ENCODE data around the gene MBD5. TPM values are rescaled to one million over a fixed set of nuclear protein-coding genes. Genes with fewer than 3 reads are reported as not detected.

The MBD5 gene
- total RNA-seq, 2 experiments from 2014 or later: 13.8 to 46.3 TPM

- no peak overlapping the region for H3K27ac ChIP-seq (ENCODE audit: low read depth, low read length, poor library complexity, severe bottlenecking)
- no peaks in the 10 kb centered on the region for H3K79me2 ChIP-seq (ENCODE audit: insufficient read depth, low read depth, low read length)
- H4K20me1 ChIP-seq (ENCODE audit: insufficient read depth, low read length): no peaks in the 10 kb centered on the region
- H3K4me1 ChIP-seq (ENCODE audit: insufficient read depth, low read length, poor library complexity, severe bottlenecking): no peaks in the 10 kb centered on the region
- intact Hi-C loops (cut with micrococcal nuclease; ENCODE audit: unreplicated experiment): no loop called here
- no TSS peak for BruUV-seq (replicated peaks)
- ChIA-PET CTCF (ENCODE audit: unreplicated experiment) (no interaction called here), POLR2A (no interaction called here)
- H3K9me3 ChIP-seq (ENCODE audit: low read length): peaks cover 25% of the 10 kb centered on the region
- no peak overlapping the region for H3K4me2 ChIP-seq (ENCODE audit: low read length)
- TF ChIP-seq EZH2phosphoT487 (IDR thresholded peaks at IDR 0.05; ENCODE audit: borderline replicate concordance, low read depth, low read length): no peak
- no peak for TF ChIP-seq CTCF (conservative IDR thresholded peaks at IDR 0.05; ENCODE audit: low read length)
- H2AFZ ChIP-seq (ENCODE audit: low read length): no peak overlapping the region
- H3K36me3 ChIP-seq (ENCODE audit: insufficient read depth, low read length): no peaks in the 10 kb centered on the region
- no peaks in the 10 kb centered on the region for H3K9me2 ChIP-seq (ENCODE audit: insufficient read depth, low read length)
- no peak for DNase-seq (ENCODE audit: low spot score)
- H3K4me3 ChIP-seq (ENCODE audit: low read depth, low read length, poor library complexity, severe bottlenecking): no peak overlapping the region
Measured at GRCh38 chr2:148258124-148258523, 237.2 kb downstream of the MBD5 start.

- H3K4me3 ChIP-seq (ENCODE audit: low read depth, low read length, poor library complexity, severe bottlenecking): no peak overlapping the region
- ChIA-PET CTCF (ENCODE audit: unreplicated experiment) (no interaction called here), POLR2A (no interaction called here)
- no peaks in the 10 kb centered on the region for H3K4me1 ChIP-seq (ENCODE audit: insufficient read depth, low read length, poor library complexity, severe bottlenecking)
- no peaks in the 10 kb centered on the region for H4K20me1 ChIP-seq (ENCODE audit: insufficient read depth, low read length)
- no peaks in the 10 kb centered on the region for H3K79me2 ChIP-seq (ENCODE audit: insufficient read depth, low read depth, low read length)
- intact Hi-C loops (cut with micrococcal nuclease; ENCODE audit: unreplicated experiment): no loop called here
- peak; percentile 45 for DNase-seq (ENCODE audit: low spot score)
- no peak overlapping the region for H3K27ac ChIP-seq (ENCODE audit: low read depth, low read length, poor library complexity, severe bottlenecking)
- no peaks in the 10 kb centered on the region for H3K9me2 ChIP-seq (ENCODE audit: insufficient read depth, low read length)
- no TSS peak for BruUV-seq (replicated peaks)
- H3K36me3 ChIP-seq (ENCODE audit: insufficient read depth, low read length): no peaks in the 10 kb centered on the region
- H3K4me2 ChIP-seq (ENCODE audit: low read length): no peak overlapping the region
- peak; percentile 62 for TF ChIP-seq CTCF (conservative IDR thresholded peaks at IDR 0.05; ENCODE audit: low read length)
- no peak for TF ChIP-seq EZH2phosphoT487 (IDR thresholded peaks at IDR 0.05; ENCODE audit: borderline replicate concordance, low read depth, low read length)
- no peak overlapping the region for H2AFZ ChIP-seq (ENCODE audit: low read length)
- 0 out of 2 replicates have a peak, but pooled peaks cover 12% of the 10 kb centered on the region for H3K9me3 ChIP-seq (ENCODE audit: low read length)
Measured at GRCh38 chr2:148259674-148260073, 238.8 kb downstream of the MBD5 start.

- CTCF ChIA-PET (ENCODE audit: unreplicated experiment): no interaction called here
- Histone ChIP-seq H3K9me2 (ENCODE audit: insufficient read depth, low read length) (no peaks in the 10 kb centered on the region; the same call in 1 of the 2 replicates), H4K20me1 (ENCODE audit: insufficient read depth, low read length) (no peaks in the 10 kb centered on the region), H3K79me2 (ENCODE audit: insufficient read depth, low read depth, low read length) (no peaks in the 10 kb centered on the region), H3K9me3 (ENCODE audit: low read length) (0 out of 2 replicates have a peak, but pooled peaks cover 12% of the 10 kb centered on the region), H3K4me1 (ENCODE audit: insufficient read depth, low read length, poor library complexity, severe bottlenecking) (no peaks in the 10 kb centered on the region), H3K27ac (ENCODE audit: low read depth, low read length, poor library complexity, severe bottlenecking) (no peak overlapping the region), H3K36me3 (ENCODE audit: insufficient read depth, low read length) (no peaks in the 10 kb centered on the region), H2AFZ (ENCODE audit: low read length) (no peak overlapping the region), H3K4me2 (ENCODE audit: low read length) (no peak overlapping the region), H3K4me3 (ENCODE audit: low read depth, low read length, poor library complexity, severe bottlenecking) (no peak overlapping the region)
- no peak for DNase-seq (ENCODE audit: low spot score)
- intact Hi-C loops (cut with micrococcal nuclease; ENCODE audit: unreplicated experiment): no loop called here
- no TSS peak for BruUV-seq (replicated peaks)
- TF ChIP-seq CTCF (conservative IDR thresholded peaks at IDR 0.05; ENCODE audit: low read length): no peak
- TF ChIP-seq EZH2phosphoT487 (IDR thresholded peaks at IDR 0.05; ENCODE audit: borderline replicate concordance, low read depth, low read length): no peak
- POLR2A ChIA-PET: no interaction called here
Measured at GRCh38 chr2:148263890-148264289, 243.0 kb downstream of the MBD5 start.
